Choroid plexus epithelial cell (primary cell): ENCODE measurements around the gene CD63.

Source experiments
- DNase-seq: peaks from one replicate; pipeline ENCODE4 v3.0.0-alpha.2; 2010; ENCODE audit warnings: low read depth
- H3K4me3 ChIP-seq: 2 replicates; pipeline ENCODE4 v1.5.1; 2011; ENCODE audit warnings: low read depth, mild to moderate bottlenecking, control low read depth, low read length, moderate library complexity
- TF ChIP-seq, protein P1 (sequence below): conservative IDR thresholded peaks from 2 replicates; pipeline ENCODE4 v1.5.1; 2011; ENCODE audit warnings: low read depth, mild to moderate bottlenecking, control low read depth, inconsistent platforms, low read length, moderate library complexity

Gene CD63

DNA sequence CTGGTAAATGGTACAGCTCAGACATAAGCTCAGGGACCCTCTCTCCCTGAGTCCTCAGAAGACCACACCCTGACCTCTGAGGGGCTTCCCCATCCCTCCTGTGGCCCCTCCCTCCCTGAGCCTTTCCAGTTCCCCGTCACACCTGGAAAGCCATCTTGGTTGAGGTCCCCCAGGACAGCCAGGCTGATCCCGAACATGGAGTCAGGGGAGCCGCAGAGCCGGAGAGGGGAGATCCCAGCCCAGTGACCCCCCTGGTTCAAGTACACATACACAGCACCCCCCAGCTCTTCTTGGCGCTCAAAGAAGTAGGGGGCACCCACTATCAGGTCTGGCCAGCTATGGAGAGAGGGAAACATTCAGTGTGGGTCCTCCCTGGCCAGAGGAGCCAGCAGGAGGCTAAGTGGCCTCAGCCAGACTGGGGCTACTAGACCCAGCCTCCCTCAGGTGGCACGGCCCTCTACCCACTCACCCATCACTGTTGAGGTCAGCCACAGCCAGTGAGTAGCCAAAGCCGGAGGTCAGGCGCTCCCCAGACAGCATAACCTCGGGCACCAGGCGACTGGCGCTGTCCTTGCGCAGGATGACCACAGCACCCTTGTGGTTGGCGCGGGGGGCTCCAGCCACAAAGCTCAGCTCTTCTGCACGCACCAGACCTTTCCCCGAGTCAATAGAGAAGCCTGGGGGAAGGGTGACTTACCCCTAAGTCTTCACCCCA lies 30.4 kb downstream of the CD63 start:
- TF ChIP-seq, protein P1, sequence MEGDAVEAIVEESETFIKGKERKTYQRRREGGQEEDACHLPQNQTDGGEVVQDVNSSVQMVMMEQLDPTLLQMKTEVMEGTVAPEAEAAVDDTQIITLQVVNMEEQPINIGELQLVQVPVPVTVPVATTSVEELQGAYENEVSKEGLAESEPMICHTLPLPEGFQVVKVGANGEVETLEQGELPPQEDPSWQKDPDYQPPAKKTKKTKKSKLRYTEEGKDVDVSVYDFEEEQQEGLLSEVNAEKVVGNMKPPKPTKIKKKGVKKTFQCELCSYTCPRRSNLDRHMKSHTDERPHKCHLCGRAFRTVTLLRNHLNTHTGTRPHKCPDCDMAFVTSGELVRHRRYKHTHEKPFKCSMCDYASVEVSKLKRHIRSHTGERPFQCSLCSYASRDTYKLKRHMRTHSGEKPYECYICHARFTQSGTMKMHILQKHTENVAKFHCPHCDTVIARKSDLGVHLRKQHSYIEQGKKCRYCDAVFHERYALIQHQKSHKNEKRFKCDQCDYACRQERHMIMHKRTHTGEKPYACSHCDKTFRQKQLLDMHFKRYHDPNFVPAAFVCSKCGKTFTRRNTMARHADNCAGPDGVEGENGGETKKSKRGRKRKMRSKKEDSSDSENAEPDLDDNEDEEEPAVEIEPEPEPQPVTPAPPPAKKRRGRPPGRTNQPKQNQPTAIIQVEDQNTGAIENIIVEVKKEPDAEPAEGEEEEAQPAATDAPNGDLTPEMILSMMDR = no peak
- H3K4me3 ChIP-seq = no peak overlapping the region
- no peak for DNase-seq

DNA sequence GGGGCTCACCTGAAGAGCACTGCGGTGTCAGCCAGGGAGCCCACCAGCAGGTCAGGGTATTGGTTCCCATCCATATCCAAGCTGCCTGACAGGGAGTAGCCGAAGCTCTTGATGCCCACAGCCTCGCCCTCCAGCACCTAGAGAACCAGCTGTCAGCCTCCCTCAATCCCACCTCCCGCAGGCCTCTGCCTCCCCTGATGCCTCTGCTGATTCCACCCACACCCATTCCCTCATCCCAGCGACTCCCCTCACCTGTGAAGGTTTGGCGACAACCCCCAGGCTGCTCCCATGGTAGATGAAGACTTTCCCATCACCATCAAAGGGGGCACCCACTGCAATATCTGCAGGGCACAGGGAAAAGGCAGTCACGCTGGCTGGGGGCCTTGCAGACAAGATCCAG lies 31.1 kb downstream of the CD63 start:
- DNase-seq = no peak
- H3K4me3 ChIP-seq = no peak overlapping the region
- TF ChIP-seq, protein P1 = no peak

DNA sequence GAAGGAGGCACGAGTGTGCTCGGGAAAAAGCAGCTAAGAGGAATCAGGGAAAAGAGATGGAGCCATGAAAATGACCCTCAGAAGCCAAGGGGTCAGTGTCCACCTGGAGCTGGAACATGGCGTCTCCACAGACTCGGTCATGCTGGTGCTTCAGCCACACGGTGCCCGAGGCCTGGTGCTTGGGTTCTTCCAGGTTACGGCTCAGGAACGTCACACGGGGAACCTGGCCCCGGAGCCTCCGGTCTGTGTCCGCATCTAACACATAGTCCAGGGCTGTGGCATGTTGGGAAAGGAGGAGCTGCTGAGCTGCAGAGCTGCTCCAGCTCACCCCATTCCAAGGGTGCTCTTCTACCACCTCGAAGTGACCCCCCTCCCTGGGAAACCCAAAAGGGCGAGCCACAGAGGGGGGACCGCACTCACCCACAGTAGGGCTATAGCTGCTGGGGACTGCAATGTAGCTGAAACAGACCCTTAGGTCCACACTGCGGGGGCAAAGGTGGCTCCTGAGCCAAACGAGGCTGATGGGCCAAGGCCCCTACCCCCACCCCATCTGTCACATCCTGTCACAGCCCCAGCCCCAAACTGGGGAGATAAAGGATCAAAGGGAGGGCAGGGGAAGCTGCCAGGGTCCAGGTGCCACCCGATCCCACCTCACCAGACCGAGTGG lies 31.9 kb downstream of the CD63 start:
- H3K4me3 ChIP-seq = no peak overlapping the region
- TF ChIP-seq, protein P1 = no peak
- no peak for DNase-seq

GRCh38 chr12:55696141-55696540 lies 32.7 kb downstream of the CD63 start:
- TF ChIP-seq, protein P1 = no peak
- no peak overlapping the region for H3K4me3 ChIP-seq
- no peak for DNase-seq

- no peak overlapping the region for H3K4me3 ChIP-seq
- no peak for DNase-seq
- TF ChIP-seq, protein P1 = no peak
These were observed 33.5 kb downstream of the CD63 start for GRCh38 chr12:55695349-55695748.

DNA sequence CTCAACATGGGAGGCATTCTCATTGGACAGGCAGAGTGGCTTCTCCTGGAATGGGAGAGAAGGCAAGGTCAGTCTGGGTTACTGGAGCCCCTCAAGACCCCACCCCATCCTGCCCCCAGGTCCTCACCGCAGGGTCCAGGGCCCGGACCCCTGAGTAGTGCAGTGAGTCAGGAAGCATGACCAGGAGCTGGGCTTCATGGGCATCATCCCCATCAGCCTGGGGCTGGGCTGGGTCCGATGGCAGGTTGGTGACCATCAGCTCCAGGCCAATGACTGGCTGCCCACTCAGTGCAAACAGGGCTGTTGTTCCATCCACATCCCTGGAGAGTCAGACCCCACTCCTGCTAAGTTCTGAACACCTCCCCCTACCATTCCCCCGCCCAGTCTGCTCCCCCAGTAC lies 34.2 kb downstream of the CD63 start:
- TF ChIP-seq, protein P1 = no peak
- DNase-seq = no peak
- no peak overlapping the region for H3K4me3 ChIP-seq

DNA sequence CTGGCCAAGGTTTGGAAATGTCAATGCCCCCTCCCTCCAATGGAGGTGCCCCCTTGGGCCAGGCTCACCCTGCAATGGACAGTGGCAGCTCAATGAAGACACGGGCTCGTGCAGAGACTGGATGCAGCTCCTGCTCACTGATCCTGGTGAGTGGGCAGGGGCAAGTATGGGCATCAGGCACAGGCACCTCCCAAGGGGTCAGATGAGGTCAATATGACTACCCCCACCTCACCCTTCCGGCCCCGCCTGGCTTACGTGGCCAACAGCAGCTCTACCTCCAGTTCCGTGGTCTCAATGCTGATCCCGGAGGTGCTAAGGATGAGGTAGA lies 34.7 kb downstream of the CD63 start:
- H3K4me3 ChIP-seq = no peak overlapping the region
- no peak for DNase-seq
- TF ChIP-seq, protein P1 = no peak
